CD4-positive, alpha-beta T cell treated with Interleukin-15 for 1 hour (primary cell): ENCODE results near the gene PAPLN.

Source experiments
- DNase-seq: peaks from one replicate; pipeline ENCODE4 v3.0.0-alpha.2; 2020

Gene PAPLN

GRCh38 chr14:73246387-73247150 is 9.3 kb downstream of the PAPLN start:
- DNase-seq, result peak; percentile 6

DNA sequence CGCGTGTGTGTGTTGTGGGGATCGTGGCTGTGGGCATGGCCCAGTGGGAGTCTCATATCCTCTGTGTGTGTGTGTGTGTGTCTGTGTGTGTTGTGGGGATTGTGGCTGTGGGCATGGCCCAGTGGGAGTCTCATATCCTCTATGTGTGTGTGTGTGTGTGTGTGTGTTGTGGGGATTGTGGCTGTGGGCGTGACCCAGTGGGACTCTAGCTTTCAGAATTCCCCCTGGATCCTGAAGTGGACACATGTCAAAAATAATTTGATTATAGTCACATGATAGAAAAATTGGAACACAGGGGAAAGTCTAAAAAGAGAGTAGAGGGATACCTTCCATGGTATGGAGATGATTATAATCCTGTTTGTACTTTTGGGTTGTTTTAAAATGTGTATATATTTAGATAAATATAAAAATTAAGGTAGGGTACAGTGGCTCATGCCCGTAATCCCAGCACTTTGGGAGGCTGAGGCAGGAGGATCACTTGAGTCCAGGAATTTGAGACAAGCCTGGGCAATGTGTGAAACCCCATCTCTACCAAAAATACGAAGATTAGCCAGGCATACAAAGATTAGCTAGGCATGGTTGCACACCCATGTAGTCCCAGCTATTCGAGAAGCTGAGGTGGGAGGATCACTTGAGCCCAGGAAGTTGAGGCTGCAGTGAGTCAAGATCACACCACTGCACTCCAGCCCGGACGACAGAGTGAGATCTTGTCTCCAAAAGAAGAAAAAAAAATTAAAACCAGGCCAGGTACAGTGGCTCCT is 11.0 kb downstream of the PAPLN start:
- peak; percentile 14 for DNase-seq

GRCh38 chr14:73249108-73249507 is 11.8 kb downstream of the PAPLN start:
- no peak for DNase-seq

- DNase-seq, result no peak
Measured at GRCh38 chr14:73249564-73250316, 12.4 kb downstream of the PAPLN start.

DNA sequence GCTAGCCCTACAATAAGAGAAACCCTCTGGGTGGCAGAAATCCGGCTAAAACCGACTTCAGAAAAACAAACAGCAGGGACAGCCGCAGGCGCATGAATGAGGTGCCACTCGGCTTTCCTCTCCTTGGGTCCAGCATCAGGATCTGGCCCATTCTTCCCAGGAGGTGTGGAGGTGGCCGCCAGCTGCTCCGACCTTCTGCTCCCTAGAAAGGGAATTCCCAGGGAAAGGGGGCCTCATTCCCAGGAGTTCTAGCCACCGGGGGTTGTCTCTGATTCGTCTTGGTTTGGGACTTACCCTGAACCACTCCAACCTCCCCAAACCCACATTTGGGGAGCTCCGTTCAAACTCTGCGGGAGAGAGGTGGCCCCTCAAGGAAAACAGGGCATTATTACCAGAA is 13.0 kb downstream of the PAPLN start:
- no peak for DNase-seq

DNA sequence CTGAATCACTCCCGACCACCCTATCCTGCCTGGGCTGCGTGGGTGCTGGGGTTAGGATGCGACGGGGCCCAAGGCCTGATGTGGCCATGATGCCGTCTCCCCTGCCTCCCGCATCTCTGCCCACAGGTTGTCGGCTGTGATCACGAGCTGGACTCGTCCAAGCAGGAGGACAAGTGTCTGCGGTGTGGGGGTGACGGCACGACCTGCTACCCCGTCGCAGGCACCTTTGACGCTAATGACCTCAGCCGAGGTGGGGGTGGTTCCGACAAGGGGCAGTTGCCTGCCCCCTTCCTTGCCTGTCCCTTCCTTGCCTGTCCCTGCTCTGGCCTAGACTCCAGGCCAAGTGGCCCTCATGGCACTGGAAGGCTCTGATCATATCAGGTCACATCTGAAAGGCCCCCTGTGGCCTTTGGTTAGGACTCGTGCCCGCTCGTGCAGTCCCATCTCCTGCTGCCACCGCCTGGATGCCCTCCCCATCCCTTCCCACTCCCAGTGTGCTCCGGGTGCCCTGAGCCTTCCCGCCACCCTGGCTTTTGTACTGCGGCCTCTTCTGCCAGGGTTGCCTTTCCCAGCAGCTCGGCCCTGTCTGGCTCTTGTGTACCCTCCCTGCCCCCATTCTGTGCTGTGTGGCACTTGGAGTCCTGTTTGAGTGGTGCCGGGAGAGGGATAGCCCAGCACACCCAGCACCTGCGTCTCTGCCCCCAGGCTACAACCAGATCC is 13.6 kb downstream of the PAPLN start:
- DNase-seq, result no peak

DNA sequence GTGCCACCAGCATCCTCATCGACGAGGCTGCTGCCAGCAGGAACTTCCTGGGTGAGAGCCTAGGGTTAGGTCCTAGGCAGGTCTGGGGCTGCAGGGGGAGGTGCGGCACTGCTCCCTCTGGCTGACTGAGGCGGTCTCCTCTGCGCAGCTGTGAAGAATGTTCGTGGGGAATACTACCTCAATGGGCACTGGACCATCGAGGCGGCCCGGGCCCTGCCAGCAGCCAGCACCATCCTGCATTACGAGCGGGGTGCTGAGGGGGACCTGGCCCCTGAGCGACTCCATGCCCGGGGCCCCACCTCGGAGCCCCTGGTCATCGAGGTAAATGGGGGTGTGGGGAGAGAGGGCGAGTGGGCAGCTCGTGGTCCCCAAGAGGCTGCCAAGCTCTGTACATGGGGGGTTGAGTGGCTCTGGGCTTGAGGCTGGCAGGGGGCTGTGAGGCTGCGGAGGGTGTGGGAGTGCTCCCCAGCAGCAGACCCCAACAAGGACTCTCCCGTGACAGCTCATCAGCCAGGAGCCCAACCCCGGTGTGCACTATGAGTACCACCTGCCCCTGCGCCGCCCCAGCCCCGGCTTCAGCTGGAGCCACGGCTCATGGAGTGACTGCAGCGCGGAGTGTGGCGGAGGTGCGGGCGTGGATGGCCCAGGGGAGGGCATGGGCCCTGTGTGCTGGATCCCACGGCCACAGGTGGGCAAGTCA is 14.4 kb downstream of the PAPLN start:
- DNase-seq, result no peak

DNA sequence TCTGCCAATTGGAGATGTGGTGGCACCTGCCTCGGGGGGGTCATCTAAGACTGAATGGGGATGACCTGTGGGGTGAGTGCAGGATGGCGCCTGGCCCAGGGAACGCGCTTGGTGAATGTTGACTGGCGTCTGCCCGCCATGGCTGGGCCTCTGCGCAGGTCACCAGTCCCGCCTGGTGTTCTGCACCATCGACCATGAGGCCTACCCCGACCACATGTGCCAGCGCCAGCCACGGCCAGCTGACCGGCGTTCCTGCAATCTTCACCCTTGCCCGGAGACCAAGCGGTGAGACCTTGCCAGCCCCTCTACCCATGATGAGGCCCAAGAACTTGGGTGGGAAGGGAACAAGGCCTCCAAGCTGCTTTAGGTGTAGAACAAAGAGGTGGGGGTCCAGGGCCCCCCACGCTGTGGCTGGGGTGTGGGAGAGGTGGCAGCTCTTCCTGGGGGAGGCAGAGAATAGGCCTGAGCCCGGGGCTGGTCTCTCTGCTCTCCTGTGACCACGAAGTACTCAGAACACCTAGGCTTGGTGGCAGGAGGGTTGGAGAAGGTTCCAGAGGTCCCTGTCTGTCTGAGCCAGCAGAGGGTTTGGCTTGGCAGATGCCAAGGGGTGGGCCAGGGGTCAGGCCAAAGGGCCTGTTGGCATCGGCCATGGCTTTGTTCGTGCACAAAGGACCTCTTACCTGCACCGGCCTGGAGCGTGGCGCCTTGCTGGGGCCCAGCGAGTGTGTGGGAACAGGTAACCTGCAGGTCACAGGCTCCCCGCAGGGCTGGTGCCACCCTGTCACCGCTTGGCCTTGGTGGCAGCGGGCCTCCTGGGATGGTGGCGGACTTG is 15.4 kb downstream of the PAPLN start:
- DNase-seq, result no peak

DNA sequence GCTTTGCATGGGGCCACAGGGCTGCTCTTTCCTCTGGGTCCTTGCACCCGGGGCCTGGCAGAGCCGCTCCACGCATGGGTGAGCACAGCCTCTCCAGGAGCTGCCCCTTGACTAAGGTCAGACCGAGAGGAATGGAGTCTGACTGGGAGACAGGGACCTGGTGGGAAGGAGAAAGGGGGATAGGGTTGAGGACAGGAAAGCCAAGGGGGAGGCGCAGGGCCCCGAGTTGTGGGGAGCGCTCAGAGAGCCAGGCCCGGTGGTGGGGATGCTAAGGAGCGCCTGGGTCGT is 16.0 kb downstream of the PAPLN start:
- no peak for DNase-seq

- DNase-seq, result no peak
Measured at GRCh38 chr14:73253721-73254120, 16.4 kb downstream of the PAPLN start.

DNA sequence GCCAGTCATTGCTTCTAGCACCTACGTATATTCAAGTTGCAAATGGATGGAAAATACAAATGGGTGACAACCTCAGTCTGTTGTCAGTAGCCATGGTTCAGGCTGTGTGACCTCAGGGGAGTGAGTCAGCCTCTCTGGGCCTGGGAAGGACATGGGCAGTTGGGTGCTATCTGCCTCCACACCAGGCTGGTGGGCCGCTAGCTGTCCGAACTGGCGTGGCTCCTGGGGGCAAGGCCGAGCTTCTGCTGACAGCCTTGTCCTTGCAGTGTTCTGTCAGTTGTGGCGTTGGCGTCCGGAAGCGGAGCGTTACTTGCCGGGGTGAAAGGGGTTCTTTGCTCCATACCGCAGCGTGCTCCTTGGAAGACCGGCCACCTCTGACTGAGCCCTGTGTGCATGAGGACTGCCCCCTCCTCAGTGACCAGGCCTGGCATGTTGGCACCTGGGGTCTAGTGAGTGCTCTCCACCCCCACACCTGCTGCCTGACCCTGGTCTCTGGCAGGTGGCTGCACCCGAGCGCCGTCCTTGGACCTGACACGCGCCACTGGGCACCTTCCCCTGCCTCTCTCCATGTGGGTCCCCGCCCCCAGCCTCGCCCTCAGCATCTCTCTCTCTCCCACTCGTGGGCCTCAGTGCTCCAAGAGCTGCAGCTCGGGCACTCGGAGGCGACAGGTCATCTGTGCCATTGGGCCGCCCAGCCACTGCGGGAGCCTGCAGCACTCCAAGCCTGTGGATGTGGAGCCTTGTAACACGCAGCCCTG is 17.1 kb downstream of the PAPLN start:
- no peak for DNase-seq

DNA sequence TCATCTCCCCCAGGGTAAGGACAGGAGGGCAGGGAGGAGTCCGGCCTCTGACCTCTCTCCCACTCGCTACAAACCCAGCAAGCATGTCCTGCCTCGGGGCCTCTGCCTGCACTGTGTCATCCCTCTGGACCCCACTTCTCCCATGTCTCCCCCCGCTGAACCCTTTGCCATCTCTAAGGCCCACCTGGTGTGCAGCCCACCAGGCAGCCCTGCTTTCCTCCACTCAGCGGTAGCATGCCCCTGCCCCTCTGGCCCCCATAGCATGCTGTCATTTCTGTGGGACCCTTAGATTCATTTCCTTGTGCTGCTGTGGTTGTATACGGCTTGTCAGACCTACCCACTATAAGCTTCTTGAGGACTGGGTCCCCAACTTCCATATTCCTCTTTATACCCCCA is 17.7 kb downstream of the PAPLN start:
- no peak for DNase-seq

GRCh38 chr14:73255693-73256225 is 18.5 kb downstream of the PAPLN start:
- DNase-seq, result no peak

GRCh38 chr14:73258076-73258475 is 20.8 kb downstream of the PAPLN start:
- DNase-seq, result no peak

- DNase-seq, result no peak
Measured at GRCh38 chr14:73258845-73259611, 21.7 kb downstream of the PAPLN start.

DNA sequence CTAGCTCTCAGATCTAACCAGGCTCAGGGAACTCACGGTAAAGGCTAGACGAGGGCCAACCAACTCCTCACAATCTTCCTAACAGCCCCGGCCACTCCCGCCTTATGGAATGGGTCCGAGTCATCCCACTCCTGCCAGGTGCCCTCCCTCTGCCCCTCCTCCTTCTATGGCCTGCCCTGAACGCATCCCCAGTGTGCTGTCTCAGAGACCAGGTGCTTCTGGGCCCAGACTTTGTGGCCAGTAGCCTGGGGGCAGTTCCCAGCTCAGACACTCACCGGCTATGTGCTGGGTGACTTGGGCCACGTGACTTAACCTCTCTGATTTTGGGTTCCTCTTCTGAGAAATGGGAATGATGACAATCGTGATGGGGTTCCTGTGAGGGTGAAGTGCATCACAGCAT is 22.5 kb downstream of the PAPLN start:
- no peak for DNase-seq

- no peak for DNase-seq
Measured at GRCh38 chr14:73260574-73260973, 23.3 kb downstream of the PAPLN start.

DNA sequence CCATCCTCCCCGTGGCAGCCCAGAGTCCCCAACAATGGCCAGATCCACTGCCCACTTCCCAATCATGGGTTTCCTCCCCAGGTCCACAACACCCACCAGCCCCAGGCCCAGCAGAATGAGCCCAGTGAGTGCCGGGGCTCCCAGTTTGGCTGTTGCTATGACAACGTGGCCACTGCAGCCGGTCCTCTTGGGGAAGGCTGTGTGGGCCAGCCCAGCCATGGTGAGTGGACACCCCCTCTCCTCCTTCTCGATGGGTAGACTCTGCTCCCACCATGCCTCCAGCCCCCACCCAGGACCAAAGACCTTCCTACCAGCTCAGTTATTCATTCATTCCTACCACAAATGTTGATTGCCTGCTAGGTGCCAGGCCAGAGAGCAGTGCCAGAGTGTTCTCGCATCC is 23.8 kb downstream of the PAPLN start:
- DNase-seq, result no peak

DNA sequence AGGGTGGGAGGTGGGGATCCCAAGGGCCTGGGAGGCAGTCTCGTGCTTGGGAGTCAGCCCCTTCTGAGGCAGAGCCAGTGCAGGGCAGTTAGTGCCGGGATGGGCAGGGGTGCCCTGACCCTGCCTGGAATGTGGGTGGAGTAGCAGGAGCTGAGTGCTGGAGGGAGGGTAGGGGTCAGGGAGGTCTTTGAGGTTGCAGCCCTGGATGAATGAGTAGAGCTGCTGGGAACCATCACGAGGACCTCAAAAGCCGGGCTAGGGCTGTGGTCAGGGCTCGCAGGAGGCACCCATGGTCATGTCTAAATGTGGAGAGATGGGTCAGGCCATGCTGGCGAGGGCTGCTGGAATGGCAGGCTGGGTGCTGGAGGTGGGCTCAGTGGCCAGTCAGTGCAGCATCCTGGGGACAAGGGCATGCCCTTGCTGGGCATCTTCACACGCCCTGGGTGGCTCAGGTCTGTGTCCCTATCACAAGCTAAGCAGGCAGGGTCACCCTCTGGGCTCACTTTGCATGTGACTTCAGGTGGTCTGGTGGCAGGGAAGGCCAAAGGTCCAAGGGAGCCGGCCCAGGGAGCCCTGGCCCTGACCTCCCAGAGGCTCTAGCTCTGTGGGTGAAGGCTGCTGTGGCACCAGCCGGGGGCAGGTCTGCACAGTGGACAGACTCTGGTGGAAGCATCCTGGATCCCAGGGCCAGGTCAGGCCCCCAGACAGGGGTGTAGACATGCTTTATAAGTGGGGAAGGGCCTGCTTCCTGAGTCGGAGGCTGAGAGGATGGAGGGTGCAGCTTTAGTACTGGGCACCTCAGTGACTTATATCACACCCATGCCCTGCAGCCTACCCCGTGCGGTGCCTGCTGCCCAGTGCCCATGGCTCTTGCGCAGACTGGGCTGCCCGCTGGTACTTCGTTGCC is 24.5 kb downstream of the PAPLN start:
- DNase-seq, result no peak
